Measurements from ENCODE around the gene KY. TPM values are rescaled to one million over a fixed set of nuclear protein-coding genes. Genes with fewer than 3 reads are reported as not detected.

Gene KY
- total and polyA plus RNA-seq, 4 donors = 0.05 to 0.08 TPM; not detected in 2

DNA sequence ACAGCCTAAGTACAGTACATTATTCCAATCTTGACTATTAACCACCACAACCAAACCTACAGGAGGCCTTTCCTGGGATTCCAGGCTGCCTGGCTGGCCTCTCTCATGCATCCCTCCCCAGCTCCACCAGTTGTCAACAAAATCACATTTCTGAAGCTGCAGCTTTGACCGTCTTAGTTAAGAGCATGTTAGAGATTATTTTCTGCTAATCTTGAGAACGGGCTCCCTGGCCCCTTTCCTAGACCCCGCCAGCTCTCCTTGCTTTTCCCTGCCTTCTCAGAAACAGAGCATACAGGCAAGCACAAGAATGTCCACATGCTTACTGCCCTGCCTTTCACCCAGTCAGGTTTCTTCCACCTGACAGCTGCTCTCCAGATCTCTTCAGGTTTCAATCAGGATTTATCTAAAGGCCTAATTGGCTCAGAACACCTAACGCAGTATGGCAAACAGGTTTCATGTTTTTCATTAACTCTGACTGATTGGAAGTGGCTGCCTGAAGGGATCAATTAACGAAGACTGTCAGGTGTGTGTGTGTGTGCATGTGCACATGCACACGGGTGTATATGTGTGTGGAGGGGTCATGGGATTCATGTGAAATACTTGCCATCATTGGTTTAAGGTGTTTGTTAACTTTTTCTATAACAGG, 12.3 kb downstream of the KY start:
- Histone ChIP-seq H3K9me3 (ENCODE audit: control insufficient read depth in 4 of 4, low read length in 3 of 4) (no peaks in the 10 kb centered on the region), H3K9ac (ENCODE audit: low read depth in 1 of 2, low read length in 2 of 2) (no peak overlapping the region), H3K27ac (ENCODE audit: low read depth in 1 of 2, low read length in 2 of 2) (no peak overlapping the region), H3K4me3 (ENCODE audit: low read depth in 1 of 3, low read length in 3 of 3) (no peak overlapping the region), H3K27me3 (ENCODE audit: control insufficient read depth in 4 of 4, insufficient read depth in 4 of 4, low read length in 3 of 4) (no peaks in the 10 kb centered on the region), H3K4me1 (ENCODE audit: control insufficient read depth in 4 of 4, insufficient read depth in 4 of 4, low read length in 3 of 4) (no peaks in the 10 kb centered on the region), H3K36me3 (ENCODE audit: control insufficient read depth in 4 of 4, insufficient read depth in 3 of 4, low read depth in 1 of 4, low read length in 3 of 4) (no peaks in the 10 kb centered on the region)
- WGBS = 89% methylated on average over 6 of the region's 6 CpGs
- no peak for DNase-seq (ENCODE audit: low spot score)
- TF ChIP-seq RAD21 (IDR thresholded peaks at IDR 0.05) = no peak
- TF ChIP-seq JUND (IDR thresholded peaks at IDR 0.05) = no peak
- TF ChIP-seq, protein P1, sequence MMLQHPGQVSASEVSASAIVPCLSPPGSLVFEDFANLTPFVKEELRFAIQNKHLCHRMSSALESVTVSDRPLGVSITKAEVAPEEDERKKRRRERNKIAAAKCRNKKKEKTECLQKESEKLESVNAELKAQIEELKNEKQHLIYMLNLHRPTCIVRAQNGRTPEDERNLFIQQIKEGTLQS (IDR thresholded peaks at IDR 0.05) = no peak
- TF ChIP-seq GABPA (IDR thresholded peaks at IDR 0.05 in 1 of 2, conservative IDR thresholded peaks at IDR 0.05 in 1 of 2) = no peak

GRCh38 chr3:134636406-134636805, 14.4 kb downstream of the KY start:
- Histone ChIP-seq H3K27me3 (ENCODE audit: control insufficient read depth in 4 of 4, insufficient read depth in 4 of 4, low read length in 3 of 4) (no peaks in the 10 kb centered on the region), H3K4me3 (ENCODE audit: low read depth in 1 of 3, low read length in 3 of 3) (no peak overlapping the region), H3K27ac (ENCODE audit: low read depth in 1 of 2, low read length in 2 of 2) (no peak overlapping the region), H3K9ac (ENCODE audit: low read depth in 1 of 2, low read length in 2 of 2) (no peak overlapping the region), H3K4me1 (ENCODE audit: control insufficient read depth in 4 of 4, insufficient read depth in 4 of 4, low read length in 3 of 4) (no peaks in the 10 kb centered on the region), H3K36me3 (ENCODE audit: control insufficient read depth in 4 of 4, insufficient read depth in 3 of 4, low read depth in 1 of 4, low read length in 3 of 4) (no peaks in the 10 kb centered on the region), H3K9me3 (ENCODE audit: control insufficient read depth in 4 of 4, low read length in 3 of 4) (peaks cover 0 to 1% (median 0%) of the 10 kb centered on the region in 4 donors)
- TF ChIP-seq RXRA (IDR thresholded peaks at IDR 0.05) (no peak), HNF4A (conservative IDR thresholded peaks at IDR 0.05) (no peak), YY1 (IDR thresholded peaks at IDR 0.05) (no peak), EGR1 (IDR thresholded peaks at IDR 0.05; ENCODE audit: low read depth in 2 of 2) (no peak), SP1 (IDR thresholded peaks at IDR 0.05) (no peak), RAD21 (IDR thresholded peaks at IDR 0.05) (no peak), ZBTB33 (IDR thresholded peaks at IDR 0.05) (no peak), MAX (IDR thresholded peaks at IDR 0.05) (no peak), GABPA (IDR thresholded peaks at IDR 0.05 in 1 of 2, conservative IDR thresholded peaks at IDR 0.05 in 1 of 2) (no peak), FOXA2 (IDR thresholded peaks at IDR 0.05) (no peak), NR2F2 (IDR thresholded peaks at IDR 0.05) (no peak), HNF4G (IDR thresholded peaks at IDR 0.05) (no peak), FOXA1 (IDR thresholded peaks at IDR 0.05) (no peak)
- TF ChIP-seq, protein P2, sequence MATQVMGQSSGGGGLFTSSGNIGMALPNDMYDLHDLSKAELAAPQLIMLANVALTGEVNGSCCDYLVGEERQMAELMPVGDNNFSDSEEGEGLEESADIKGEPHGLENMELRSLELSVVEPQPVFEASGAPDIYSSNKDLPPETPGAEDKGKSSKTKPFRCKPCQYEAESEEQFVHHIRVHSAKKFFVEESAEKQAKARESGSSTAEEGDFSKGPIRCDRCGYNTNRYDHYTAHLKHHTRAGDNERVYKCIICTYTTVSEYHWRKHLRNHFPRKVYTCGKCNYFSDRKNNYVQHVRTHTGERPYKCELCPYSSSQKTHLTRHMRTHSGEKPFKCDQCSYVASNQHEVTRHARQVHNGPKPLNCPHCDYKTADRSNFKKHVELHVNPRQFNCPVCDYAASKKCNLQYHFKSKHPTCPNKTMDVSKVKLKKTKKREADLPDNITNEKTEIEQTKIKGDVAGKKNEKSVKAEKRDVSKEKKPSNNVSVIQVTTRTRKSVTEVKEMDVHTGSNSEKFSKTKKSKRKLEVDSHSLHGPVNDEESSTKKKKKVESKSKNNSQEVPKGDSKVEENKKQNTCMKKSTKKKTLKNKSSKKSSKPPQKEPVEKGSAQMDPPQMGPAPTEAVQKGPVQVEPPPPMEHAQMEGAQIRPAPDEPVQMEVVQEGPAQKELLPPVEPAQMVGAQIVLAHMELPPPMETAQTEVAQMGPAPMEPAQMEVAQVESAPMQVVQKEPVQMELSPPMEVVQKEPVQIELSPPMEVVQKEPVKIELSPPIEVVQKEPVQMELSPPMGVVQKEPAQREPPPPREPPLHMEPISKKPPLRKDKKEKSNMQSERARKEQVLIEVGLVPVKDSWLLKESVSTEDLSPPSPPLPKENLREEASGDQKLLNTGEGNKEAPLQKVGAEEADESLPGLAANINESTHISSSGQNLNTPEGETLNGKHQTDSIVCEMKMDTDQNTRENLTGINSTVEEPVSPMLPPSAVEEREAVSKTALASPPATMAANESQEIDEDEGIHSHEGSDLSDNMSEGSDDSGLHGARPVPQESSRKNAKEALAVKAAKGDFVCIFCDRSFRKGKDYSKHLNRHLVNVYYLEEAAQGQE (IDR thresholded peaks at IDR 0.05) = no peak
- TF ChIP-seq, protein P3, sequence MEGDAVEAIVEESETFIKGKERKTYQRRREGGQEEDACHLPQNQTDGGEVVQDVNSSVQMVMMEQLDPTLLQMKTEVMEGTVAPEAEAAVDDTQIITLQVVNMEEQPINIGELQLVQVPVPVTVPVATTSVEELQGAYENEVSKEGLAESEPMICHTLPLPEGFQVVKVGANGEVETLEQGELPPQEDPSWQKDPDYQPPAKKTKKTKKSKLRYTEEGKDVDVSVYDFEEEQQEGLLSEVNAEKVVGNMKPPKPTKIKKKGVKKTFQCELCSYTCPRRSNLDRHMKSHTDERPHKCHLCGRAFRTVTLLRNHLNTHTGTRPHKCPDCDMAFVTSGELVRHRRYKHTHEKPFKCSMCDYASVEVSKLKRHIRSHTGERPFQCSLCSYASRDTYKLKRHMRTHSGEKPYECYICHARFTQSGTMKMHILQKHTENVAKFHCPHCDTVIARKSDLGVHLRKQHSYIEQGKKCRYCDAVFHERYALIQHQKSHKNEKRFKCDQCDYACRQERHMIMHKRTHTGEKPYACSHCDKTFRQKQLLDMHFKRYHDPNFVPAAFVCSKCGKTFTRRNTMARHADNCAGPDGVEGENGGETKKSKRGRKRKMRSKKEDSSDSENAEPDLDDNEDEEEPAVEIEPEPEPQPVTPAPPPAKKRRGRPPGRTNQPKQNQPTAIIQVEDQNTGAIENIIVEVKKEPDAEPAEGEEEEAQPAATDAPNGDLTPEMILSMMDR (IDR thresholded peaks at IDR 0.05; ENCODE audit: low read depth, low read length, missing input control) = no peak
- TF ChIP-seq, protein P1 (IDR thresholded peaks at IDR 0.05) = no peak
- peak; percentile 1 for DNase-seq (ENCODE audit: low spot score)
- WGBS = 90% methylated on average over 1 of the region's 1 CpG

Measured in liver (tissue), 9 donors.